Coronary artery (tissue), 2 donors: ENCODE data around the gene CHN2.
"Not testable (repeated sequence)": the region's sequence is repeated elsewhere in the genome, so short reads cannot be mapped to it uniquely, and the experiment has no call there.

Experiments used
- DNase-seq: peaks from one replicate; pipeline ENCODE4 v3.0.0-alpha.2; 2017; ENCODE audit warnings: low spot score
- H3K27ac ChIP-seq, 2 donors: fragments of 200-600 bp; sonication (generic); one replicate each; pipeline ENCODE4 v1.5.1; 2016 to 2019
- H3K4me3 ChIP-seq: fragments of 200-600 bp; sonication (generic); 2 replicates; pipeline ENCODE4 v1.5.1; 2016; ENCODE audit warnings: mild to moderate bottlenecking, moderate library complexity
- CTCF ChIP-seq: fragments of 200-600 bp; sonication (generic); IDR thresholded peaks from one replicate; pipeline ENCODE4 v1.5.1; 2019; ENCODE audit warnings: antibody characterized with exemption

The CHN2 gene

GRCh38 chr7:29254591-29254990 is 60.0 kb downstream of the CHN2 start:
- no peak for TF ChIP-seq CTCF
- DNase-seq = no peak
- H3K27ac ChIP-seq = no peak overlapping the region
- H3K4me3 ChIP-seq = no peak overlapping the region

- no peak for DNase-seq
- no peak overlapping the region for H3K27ac ChIP-seq
Measured at GRCh38 chr7:29255199-29255878, 60.8 kb downstream of the CHN2 start.

GRCh38 chr7:29255906-29256692 is 61.5 kb downstream of the CHN2 start:
- no peak for TF ChIP-seq CTCF
- H3K4me3 ChIP-seq = no peak overlapping the region
- no peak overlapping the region for H3K27ac ChIP-seq
- DNase-seq = no peak

More at GRCh38 chr7:29255199-29255878, 60.8 kb downstream of the CHN2 start:
- no peak for TF ChIP-seq CTCF
- no peak overlapping the region for H3K4me3 ChIP-seq

GRCh38 chr7:29256693-29257002 is 62.1 kb downstream of the CHN2 start:
- TF ChIP-seq CTCF = no peak
- H3K27ac ChIP-seq = no peak overlapping the region
- no peak overlapping the region for H3K4me3 ChIP-seq
- DNase-seq = no peak

GRCh38 chr7:29258951-29259350 is 64.4 kb downstream of the CHN2 start:
- no peak overlapping the region for H3K4me3 ChIP-seq
- no peak for TF ChIP-seq CTCF
- no peak for DNase-seq
- H3K27ac ChIP-seq = no peak overlapping the region

- Histone ChIP-seq H3K27ac (no peak overlapping the region), H3K4me3 (no peak overlapping the region)
- TF ChIP-seq CTCF = no peak
- no peak for DNase-seq
Measured at GRCh38 chr7:29262191-29262917, 67.8 kb downstream of the CHN2 start.

- H3K27ac ChIP-seq, DNase-seq, H3K4me3 ChIP-seq: not testable (repeated sequence)
Measured at GRCh38 chr7:29263601-29264207, 69.1 kb downstream of the CHN2 start.
